Panc1 (cell line): ENCODE results near the gene PTPRZ1.

ENCODE experiments used
- POLR2AphosphoS5 ChIP-seq: IDR thresholded peaks from 2 replicates; pipeline ENCODE4 v1.6.1; 2012; ENCODE audit warnings: mild to moderate bottlenecking, low read depth, low read length, moderate library complexity
- TF ChIP-seq, protein P1 (sequence below): fragments of 450-650 bp; IDR thresholded peaks from 2 replicates; pipeline ENCODE4 v1.5.1; 2017; ENCODE audit warnings: mild to moderate bottlenecking

DNA sequence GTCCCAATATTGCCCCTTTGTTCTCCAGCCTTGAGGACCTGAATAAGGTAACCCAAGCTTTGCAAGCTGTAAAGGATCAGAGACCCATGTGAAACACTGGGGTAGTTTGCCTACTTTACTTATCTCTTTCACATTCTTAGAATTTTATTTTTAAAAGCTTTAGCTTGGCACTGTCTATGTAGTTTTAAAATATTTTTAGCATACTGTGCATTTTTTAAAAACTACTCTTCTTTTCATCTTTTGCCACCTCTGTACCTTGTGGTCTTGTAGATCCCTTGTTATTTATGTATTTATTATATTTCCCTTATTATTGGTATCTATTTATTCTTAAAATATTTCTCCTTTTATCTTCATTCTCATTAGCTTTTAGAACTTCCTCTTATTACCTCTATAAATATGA lies 12.0 kb upstream of the PTPRZ1 start:
- TF ChIP-seq, protein P1, sequence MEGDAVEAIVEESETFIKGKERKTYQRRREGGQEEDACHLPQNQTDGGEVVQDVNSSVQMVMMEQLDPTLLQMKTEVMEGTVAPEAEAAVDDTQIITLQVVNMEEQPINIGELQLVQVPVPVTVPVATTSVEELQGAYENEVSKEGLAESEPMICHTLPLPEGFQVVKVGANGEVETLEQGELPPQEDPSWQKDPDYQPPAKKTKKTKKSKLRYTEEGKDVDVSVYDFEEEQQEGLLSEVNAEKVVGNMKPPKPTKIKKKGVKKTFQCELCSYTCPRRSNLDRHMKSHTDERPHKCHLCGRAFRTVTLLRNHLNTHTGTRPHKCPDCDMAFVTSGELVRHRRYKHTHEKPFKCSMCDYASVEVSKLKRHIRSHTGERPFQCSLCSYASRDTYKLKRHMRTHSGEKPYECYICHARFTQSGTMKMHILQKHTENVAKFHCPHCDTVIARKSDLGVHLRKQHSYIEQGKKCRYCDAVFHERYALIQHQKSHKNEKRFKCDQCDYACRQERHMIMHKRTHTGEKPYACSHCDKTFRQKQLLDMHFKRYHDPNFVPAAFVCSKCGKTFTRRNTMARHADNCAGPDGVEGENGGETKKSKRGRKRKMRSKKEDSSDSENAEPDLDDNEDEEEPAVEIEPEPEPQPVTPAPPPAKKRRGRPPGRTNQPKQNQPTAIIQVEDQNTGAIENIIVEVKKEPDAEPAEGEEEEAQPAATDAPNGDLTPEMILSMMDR, result no peak
- no peak for TF ChIP-seq POLR2AphosphoS5
